Ectodermal cell (in vitro differentiated cells): ENCODE measurements around the gene PTPRZ1.

Source experiments
- H3K27ac ChIP-seq: 2 replicates; pipeline ENCODE4 v1.7.0; 2013; ENCODE audit warnings: mild to moderate bottlenecking, low read depth, low read length; ENCODE audit not compliant: insufficient read depth, poor library complexity, severe bottlenecking
- H3K27me3 ChIP-seq: 2 replicates; pipeline ENCODE4 v1.7.0; 2013; ENCODE audit warnings: mild to moderate bottlenecking, low read length; ENCODE audit not compliant: insufficient read depth, control insufficient read depth, poor library complexity, severe bottlenecking
- H3K36me3 ChIP-seq: one replicate; pipeline ENCODE4 v1.7.0; 2013; ENCODE audit warnings: low read length; ENCODE audit not compliant: control insufficient read depth, insufficient read depth
- H3K4me1 ChIP-seq: one replicate; pipeline ENCODE4 v1.7.0; 2013; ENCODE audit warnings: low read length; ENCODE audit not compliant: control insufficient read depth, insufficient read depth
- H3K4me3 ChIP-seq: 2 replicates; pipeline ENCODE4 v1.7.0; 2013; ENCODE audit warnings: low read depth, low read length, control low read depth; ENCODE audit not compliant: insufficient read depth
- H3K9me3 ChIP-seq: 2 replicates; pipeline ENCODE4 v1.7.0; 2013; ENCODE audit warnings: mild to moderate bottlenecking, low read length, moderate library complexity; ENCODE audit not compliant: control insufficient read depth
- WGBS, 2 experiments: methylation state at CpG; one replicate each; pipeline ENCODE4 v1.1.7; 2013; ENCODE audit warnings: missing lambda C conversion rate in 2 of 2; 5-methylcytosine and 5-hydroxymethylcytosine counted together

PTPRZ1 gene

DNA sequence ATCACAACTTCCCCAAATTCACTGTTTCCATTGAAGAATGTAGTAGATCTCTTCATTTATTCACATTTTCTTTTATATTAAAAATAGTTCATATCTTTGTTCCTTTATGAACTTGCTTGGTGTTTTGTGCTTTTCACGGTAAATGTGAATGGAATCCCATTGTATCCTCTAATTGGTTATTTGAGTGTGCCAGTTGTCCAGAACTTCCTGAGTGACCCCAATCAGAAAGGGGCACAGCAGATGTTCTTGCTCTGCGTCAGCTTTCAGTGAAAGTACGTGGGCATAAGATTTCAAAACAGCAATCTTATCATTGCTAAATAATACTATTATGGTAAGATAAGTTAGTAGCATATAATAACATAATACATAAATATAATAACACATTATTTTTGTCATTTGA lies 47.0 kb downstream of the PTPRZ1 start:
- no peaks in the 10 kb centered on the region for H3K36me3 ChIP-seq
- no peaks in the 10 kb centered on the region for H3K27me3 ChIP-seq
- WGBS, 2 experiments = 73 to 80% methylated on average over 1 to 2 of the region's 3 CpGs
- H3K27ac ChIP-seq = no peak overlapping the region
- peaks cover 10% of the 10 kb centered on the region for H3K4me1 ChIP-seq
- H3K9me3 ChIP-seq = no peaks in the 10 kb centered on the region
- no peak overlapping the region for H3K4me3 ChIP-seq

DNA sequence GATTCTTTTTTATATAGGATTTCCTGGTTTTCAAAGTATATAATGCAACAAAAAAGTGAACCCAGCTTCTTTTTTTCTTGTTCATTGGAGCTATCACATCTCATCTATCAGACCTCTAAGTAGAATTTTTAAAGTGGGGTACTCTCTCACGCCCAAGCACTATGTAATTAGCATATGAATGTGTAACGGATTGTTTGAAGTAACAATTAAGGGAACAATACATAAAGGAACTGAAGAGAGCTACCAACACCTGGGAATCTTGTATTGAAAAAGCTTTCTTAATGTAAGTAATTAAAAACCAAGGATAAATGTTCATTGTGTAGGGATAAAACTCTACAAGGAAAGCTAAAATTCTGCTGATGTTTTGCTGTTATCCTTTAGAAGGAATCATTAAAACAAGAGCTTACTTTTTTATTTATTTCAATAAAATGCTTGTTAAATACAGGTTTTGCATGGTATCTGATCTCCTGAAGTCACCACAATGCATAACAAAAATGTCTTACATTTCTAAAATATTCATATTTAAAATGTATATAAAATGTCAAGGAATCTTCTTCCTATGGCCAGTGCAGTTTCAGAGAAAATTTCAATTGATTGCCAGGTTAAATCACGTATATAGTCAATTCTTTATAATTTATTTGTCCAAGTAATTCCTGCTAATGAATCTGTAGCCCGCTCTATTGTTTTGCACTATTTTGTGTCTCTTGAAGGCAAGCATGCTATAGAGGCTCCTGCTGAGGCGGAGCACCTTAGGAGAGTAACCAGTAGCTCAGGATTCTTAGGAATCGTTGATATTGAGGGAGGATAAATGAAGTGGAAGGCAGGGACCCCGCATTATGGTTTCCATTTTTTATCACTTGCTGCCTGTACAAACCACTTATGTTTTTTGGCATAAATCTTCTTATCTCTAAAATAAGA lies 51.6 kb downstream of the PTPRZ1 start:
- peaks cover 15% of the 10 kb centered on the region for H3K4me1 ChIP-seq
- H3K27me3 ChIP-seq = no peaks in the 10 kb centered on the region
- peaks cover 5% of the 10 kb centered on the region for H3K36me3 ChIP-seq
- H3K27ac ChIP-seq = no peak overlapping the region
- no peaks in the 10 kb centered on the region for H3K9me3 ChIP-seq
- 46 to 48% methylated on average over 5 to 6 of the region's 7 CpGs for WGBS, 2 experiments
- H3K4me3 ChIP-seq = no peak overlapping the region

DNA sequence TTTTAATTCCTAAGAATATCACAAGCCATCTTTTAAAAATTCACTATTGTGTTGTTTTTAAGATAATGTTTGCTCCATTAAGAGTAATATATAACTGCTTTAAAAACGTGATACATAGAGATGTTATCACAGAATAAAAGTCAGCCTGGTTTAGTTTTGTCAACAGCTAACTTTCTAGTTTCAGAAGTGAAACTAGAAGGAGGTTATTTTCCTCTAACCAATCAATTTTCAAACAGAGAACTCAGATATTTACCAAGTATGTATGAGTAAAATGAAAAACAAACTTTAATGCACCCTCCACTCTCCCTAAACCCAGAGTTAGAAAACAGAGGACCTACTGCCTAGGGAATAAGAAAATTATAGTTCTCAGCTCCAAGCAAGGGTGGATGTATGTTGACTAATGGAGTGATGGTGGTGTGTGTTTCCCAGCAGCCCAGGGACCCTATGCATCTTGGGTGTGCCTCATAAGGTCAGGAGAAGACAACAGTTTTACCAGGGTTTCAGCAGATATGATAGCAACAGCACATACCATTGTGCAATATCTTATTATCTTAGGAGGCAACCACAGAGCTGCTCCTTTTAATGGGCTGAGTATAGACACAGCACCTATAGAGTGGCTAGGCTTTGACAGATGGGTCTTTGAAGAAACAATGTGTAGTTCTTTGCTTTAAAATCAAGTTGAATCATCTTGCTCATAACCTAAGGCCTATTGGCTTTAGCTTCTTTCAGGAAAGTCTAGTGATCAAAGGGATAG lies 58.4 kb downstream of the PTPRZ1 start:
- Histone ChIP-seq H3K36me3 (peaks cover 5% of the 10 kb centered on the region), H3K4me1 (peaks cover 21% of the 10 kb centered on the region), H3K9me3 (no peaks in the 10 kb centered on the region), H3K4me3 (no peak overlapping the region), H3K27ac (peak overlapping the region; percentile 53), H3K27me3 (no peaks in the 10 kb centered on the region)
- WGBS, 2 experiments = 100% methylated on average over 1 of the region's 1 CpG

GRCh38 chr7:121932768-121933167 lies 59.8 kb downstream of the PTPRZ1 start:
- WGBS, 2 experiments = 93% methylated on average over 1 of the region's 1 CpG; no CpG with 5 or more reads in 1 of the 2 experiments
- Histone ChIP-seq H3K4me1 (peaks cover 31% of the 10 kb centered on the region), H3K27me3 (no peaks in the 10 kb centered on the region), H3K36me3 (peaks cover 5% of the 10 kb centered on the region), H3K9me3 (no peaks in the 10 kb centered on the region), H3K4me3 (no peak overlapping the region), H3K27ac (no peak overlapping the region)

DNA sequence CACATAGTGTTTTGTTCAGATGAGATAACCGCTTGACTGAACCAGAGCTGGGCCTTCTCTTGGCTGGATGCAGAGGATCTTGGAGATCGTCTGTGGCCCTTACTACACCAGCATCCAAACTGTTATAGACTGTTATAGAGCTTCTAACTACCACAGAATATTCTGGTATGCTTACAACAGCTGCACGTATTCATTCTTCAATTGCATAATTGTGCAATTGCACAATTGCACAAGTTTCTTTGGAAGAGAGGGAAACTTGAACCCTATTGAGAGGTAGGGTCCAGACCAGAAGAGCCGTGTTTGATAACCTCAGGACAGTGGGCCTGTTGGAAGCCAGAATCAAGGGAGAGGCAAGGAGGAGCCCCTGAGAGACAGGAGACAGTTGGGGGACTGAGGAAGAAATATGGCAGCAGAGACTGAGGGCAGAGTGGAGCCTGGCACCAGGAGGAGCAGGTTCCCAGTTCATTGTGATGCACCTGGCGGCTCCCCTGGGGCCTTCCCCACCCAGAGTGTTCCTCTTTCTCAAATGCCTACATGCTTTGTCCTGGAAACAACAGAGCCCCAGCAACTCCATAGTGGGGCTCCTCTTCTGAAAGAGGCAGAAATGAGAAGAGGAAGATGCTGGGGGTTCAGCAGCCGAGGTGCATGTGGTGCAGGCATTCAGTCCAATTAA lies 64.1 kb downstream of the PTPRZ1 start:
- H3K27me3 ChIP-seq = no peaks in the 10 kb centered on the region
- no peaks in the 10 kb centered on the region for H3K36me3 ChIP-seq
- peak overlapping the region; percentile 39 for H3K27ac ChIP-seq
- H3K4me1 ChIP-seq = peaks cover 46% of the 10 kb centered on the region
- WGBS, 2 experiments = 76 to 81% methylated on average over 6 of the region's 6 CpGs
- H3K4me3 ChIP-seq = no peak overlapping the region
- H3K9me3 ChIP-seq = no peaks in the 10 kb centered on the region

- Histone ChIP-seq H3K9me3 (no peaks in the 10 kb centered on the region), H3K4me3 (no peak overlapping the region), H3K4me1 (peaks cover 43% of the 10 kb centered on the region), H3K36me3 (no peaks in the 10 kb centered on the region), H3K27me3 (no peaks in the 10 kb centered on the region), H3K27ac (peak overlapping the region; percentile 52)
- 7 to 9% methylated on average over 2 to 3 of the region's 4 CpGs for WGBS, 2 experiments
These were observed 65.6 kb downstream of the PTPRZ1 start for GRCh38 chr7:121938429-121938996.

DNA sequence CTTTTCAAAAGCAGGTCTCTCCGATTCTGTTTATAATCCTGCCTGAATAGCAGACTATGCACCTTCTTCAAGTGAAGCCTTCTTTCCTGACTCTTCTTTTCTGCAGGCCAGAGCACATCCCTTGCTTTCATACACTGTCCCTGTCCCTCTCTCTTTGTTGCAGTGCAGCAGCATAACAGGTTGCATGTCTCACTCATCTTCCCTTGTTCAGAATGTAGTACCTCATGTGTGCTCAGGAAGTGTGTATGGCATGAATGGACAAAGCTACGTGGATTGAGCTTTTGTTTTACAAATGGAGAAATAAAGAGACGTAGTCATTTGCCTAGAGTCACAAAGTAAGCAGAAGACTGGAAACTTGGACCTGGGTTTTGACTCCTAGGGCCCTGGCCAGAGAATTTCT lies 68.0 kb downstream of the PTPRZ1 start:
- Histone ChIP-seq H3K27ac (peak overlapping the region; percentile 17), H3K4me1 (peaks cover 40% of the 10 kb centered on the region), H3K36me3 (no peaks in the 10 kb centered on the region), H3K4me3 (no peak overlapping the region), H3K27me3 (no peaks in the 10 kb centered on the region), H3K9me3 (no peaks in the 10 kb centered on the region)
- WGBS, 2 experiments = 33 to 39% methylated on average over 3 of the region's 3 CpGs

- H3K36me3 ChIP-seq = no peaks in the 10 kb centered on the region
- no peaks in the 10 kb centered on the region for H3K27me3 ChIP-seq
- 58 to 63% methylated on average over 2 of the region's 2 CpGs for WGBS, 2 experiments
- peaks cover 34% of the 10 kb centered on the region for H3K4me1 ChIP-seq
- H3K9me3 ChIP-seq = no peaks in the 10 kb centered on the region
- H3K4me3 ChIP-seq = no peak overlapping the region
- H3K27ac ChIP-seq = no peak overlapping the region
These were observed 68.9 kb downstream of the PTPRZ1 start for GRCh38 chr7:121941830-121942229.

DNA sequence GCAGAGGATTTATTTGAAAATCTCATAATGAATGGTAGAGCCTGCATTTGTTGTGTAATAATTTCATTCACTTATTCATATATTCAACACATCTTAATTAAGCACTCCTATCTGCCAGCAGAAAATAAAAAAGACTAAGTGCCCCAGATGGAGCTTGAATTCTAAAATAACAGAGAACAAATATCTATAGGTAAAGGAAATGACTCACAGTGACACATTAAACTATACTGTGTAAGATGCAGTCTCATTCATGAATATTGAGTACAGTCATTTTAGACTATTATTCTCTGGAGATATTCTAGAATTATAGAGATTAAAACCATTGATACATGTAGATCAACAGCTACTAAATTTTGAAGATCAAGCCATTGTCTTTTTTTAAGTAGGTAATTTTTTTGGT lies 72.1 kb downstream of the PTPRZ1 start:
- Histone ChIP-seq H3K27me3 (no peaks in the 10 kb centered on the region), H3K9me3 (no peaks in the 10 kb centered on the region), H3K4me3 (no peak overlapping the region), H3K4me1 (peaks cover 11% of the 10 kb centered on the region), H3K27ac (no peak overlapping the region), H3K36me3 (no peaks in the 10 kb centered on the region)
